KOPT-K1 (cell line): Measurements from ENCODE around the gene RHPN2.
A peak's percentile ranks its signal among the peaks of the same experiment; 100 is the strongest.

Source experiments
- H3K27ac ChIP-seq: fragments of 200-600 bp; sonication (generic); 2 replicates; pipeline ENCODE4 v1.5.1; 2016; ENCODE audit warnings: antibody characterized with exemption, mild to moderate bottlenecking, low read depth, low read length; ENCODE audit not compliant: poor library complexity, severe bottlenecking
- H3K36me3 ChIP-seq: fragments of 200-600 bp; sonication (generic); 2 replicates; pipeline ENCODE4 v1.5.1; 2017; ENCODE audit warnings: antibody characterized with exemption, mild to moderate bottlenecking, low read length, moderate library complexity; ENCODE audit not compliant: insufficient read depth
- H3K9me3 ChIP-seq: fragments of 200-600 bp; sonication (generic); 2 replicates; pipeline ENCODE4 v1.5.1; 2017; ENCODE audit warnings: antibody characterized with exemption, low read length, mild to moderate bottlenecking; ENCODE audit not compliant: insufficient read depth, poor library complexity, severe bottlenecking

RHPN2 gene

GRCh38 chr19:33085570-33086128, 21.0 kb upstream of the RHPN2 start:
- peaks cover 26% of the 10 kb centered on the region for H3K36me3 ChIP-seq
- H3K27ac ChIP-seq, result no peak overlapping the region
- no peaks in the 10 kb centered on the region for H3K9me3 ChIP-seq

DNA sequence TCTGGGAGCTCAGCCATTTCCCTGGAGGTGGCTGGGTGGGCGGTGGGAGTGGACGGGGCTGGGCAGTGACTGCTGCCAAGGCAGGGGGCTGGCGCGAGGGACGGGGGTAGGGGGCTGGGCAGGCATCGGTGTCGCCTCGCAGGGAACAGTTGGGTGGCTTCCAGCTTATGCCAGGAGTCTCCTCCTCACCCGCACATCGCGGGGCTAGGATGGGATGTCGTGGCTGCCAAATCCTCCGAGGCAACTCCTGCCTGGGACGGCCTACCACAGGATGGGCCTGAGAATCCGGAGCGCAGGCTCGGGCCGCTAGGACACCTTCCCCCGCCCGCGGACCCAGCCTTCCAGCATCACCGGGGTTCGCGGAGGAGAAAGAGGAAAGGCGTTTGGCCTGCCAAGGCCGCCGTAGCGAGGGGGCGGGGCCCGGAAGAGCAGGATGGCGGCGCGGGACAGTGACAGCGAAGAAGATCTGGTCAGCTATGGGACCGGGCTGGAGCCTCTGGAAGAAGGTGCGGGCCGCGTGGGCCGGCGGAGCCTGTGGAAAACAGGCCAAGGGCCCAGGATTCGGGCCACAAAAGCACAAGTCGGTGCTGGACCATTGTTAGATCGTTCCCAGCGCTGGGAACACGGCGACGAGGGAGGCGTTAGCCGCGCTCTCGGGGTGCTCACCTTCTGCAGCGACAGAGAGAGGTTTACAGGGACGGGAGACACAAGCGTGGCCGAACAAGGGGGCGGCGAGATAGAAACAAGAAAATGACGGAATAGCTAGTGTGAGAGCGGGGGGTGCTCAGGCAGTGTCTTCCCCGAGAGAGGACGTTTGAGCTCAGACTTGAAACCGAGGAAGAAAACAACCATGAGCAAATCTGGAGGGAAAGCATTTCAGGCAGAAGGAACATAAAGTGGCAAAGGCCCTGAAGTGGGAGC, 16.3 kb upstream of the RHPN2 start, which contains the start of gene GPATCH1:
GPATCH1 (plus strand) TSS at position 421 of the 921 bp plus-strand sequence; CDS start at position 434, 13 bp downstream.
- Histone ChIP-seq H3K27ac (peak within 1 kb of the TSS; percentile 77), H3K9me3 (no peaks in the 10 kb centered on the region), H3K36me3 (no peaks in the 10 kb centered on the region)

DNA sequence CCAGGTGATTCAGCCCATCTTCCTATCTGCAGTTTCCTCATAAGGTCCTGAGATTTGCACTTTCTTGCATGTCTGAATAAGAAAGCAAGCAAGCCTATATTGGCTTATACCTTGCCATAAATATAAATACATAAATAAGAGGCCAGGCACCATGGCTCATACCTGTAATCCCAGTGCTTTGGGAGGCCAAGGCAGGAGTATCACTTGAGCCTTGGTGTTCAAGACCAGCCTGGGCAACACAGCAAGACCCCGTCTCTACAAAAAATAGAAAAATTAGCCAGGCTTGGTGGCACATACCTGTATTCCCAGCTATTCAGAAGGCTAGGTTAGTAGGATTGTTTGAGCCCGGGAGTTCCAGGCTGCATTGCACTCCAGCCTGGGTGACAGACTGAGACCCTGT, 10.8 kb upstream of the RHPN2 start:
- no peak overlapping the region for H3K27ac ChIP-seq
- H3K9me3 ChIP-seq, result no peaks in the 10 kb centered on the region
- no peaks in the 10 kb centered on the region for H3K36me3 ChIP-seq

- Histone ChIP-seq H3K36me3 (no peaks in the 10 kb centered on the region), H3K9me3 (no peaks in the 10 kb centered on the region), H3K27ac (no peak overlapping the region)
Measured at GRCh38 chr19:33071887-33072286, 7.2 kb upstream of the RHPN2 start.

- no peaks in the 10 kb centered on the region for H3K36me3 ChIP-seq
- H3K27ac ChIP-seq, result no peak overlapping the region
- no peaks in the 10 kb centered on the region for H3K9me3 ChIP-seq
Measured at GRCh38 chr19:33067121-33067520, 2.4 kb upstream of the RHPN2 start.

GRCh38 chr19:33066543-33066942, 1.9 kb upstream of the RHPN2 start:
- Histone ChIP-seq H3K27ac (no peak overlapping the region), H3K36me3 (no peaks in the 10 kb centered on the region), H3K9me3 (no peaks in the 10 kb centered on the region)

GRCh38 chr19:33064458-33064791, 263 bp downstream of the RHPN2 start:
- no peak overlapping the region for H3K27ac ChIP-seq
- no peaks in the 10 kb centered on the region for H3K36me3 ChIP-seq
- no peaks in the 10 kb centered on the region for H3K9me3 ChIP-seq

GRCh38 chr19:33063753-33064457, 783 bp downstream of the RHPN2 start:
- Histone ChIP-seq H3K9me3 (no peaks in the 10 kb centered on the region), H3K27ac (no peak overlapping the region), H3K36me3 (no peaks in the 10 kb centered on the region)

GRCh38 chr19:33063356-33063752, 1.3 kb downstream of the RHPN2 start:
- H3K36me3 ChIP-seq, result no peaks in the 10 kb centered on the region
- H3K9me3 ChIP-seq, result no peaks in the 10 kb centered on the region
- H3K27ac ChIP-seq, result no peak overlapping the region

- no peaks in the 10 kb centered on the region for H3K9me3 ChIP-seq
- no peaks in the 10 kb centered on the region for H3K36me3 ChIP-seq
- no peak overlapping the region for H3K27ac ChIP-seq
Measured at GRCh38 chr19:33062902-33063301, 1.8 kb downstream of the RHPN2 start.

GRCh38 chr19:33060586-33060985, 4.1 kb downstream of the RHPN2 start:
- H3K27ac ChIP-seq, result no peak overlapping the region
- H3K36me3 ChIP-seq, result no peaks in the 10 kb centered on the region
- no peaks in the 10 kb centered on the region for H3K9me3 ChIP-seq

DNA sequence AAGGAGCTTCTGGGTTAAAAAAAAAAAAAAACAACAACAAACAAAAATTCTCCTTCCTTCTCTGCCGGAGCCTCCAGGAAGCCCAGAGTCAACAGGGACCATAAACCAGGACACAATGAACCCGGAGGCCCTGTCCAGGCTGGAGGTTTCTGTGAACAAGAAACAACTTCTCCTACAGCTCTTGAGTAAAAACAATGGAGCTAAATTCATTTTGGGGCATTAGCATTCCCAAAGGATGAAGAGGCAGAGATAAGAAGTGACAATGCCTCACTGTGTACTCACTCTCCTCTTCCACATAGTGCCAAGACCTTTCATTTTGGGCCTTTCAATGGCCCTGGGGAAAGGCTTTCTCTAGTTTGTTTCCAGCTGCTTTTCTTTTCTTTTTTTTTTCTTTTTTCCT, 9.0 kb downstream of the RHPN2 start:
- Histone ChIP-seq H3K27ac (no peak overlapping the region), H3K36me3 (no peaks in the 10 kb centered on the region), H3K9me3 (no peaks in the 10 kb centered on the region)

DNA sequence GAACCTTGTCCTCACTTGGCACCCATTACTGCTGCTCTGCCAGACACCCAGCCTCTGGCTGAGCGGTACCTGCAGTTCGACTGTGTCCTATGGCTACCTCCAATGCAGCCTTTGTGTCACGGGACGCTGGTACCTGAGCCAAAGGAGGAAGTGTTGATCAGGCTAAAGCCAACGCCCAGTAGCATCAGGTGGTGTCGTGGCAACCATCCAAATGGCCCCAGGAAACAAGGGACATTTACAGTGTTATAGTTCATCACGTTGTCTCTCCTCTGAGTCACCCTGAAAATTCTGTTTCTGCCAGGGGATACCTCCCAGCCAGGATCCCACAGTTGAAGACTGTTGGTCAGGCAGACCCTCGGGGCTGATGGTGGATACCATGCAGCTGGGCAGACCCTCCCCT, 10.1 kb downstream of the RHPN2 start:
- Histone ChIP-seq H3K9me3 (no peaks in the 10 kb centered on the region), H3K27ac (no peak overlapping the region)

GRCh38 chr19:33052352-33052972, 12.2 kb downstream of the RHPN2 start:
- Histone ChIP-seq H3K27ac (no peak overlapping the region), H3K36me3 (no peaks in the 10 kb centered on the region), H3K9me3 (no peaks in the 10 kb centered on the region)

More for the DNA sequence above, 10.1 kb downstream of the RHPN2 start:
- no peaks in the 10 kb centered on the region for H3K36me3 ChIP-seq

DNA sequence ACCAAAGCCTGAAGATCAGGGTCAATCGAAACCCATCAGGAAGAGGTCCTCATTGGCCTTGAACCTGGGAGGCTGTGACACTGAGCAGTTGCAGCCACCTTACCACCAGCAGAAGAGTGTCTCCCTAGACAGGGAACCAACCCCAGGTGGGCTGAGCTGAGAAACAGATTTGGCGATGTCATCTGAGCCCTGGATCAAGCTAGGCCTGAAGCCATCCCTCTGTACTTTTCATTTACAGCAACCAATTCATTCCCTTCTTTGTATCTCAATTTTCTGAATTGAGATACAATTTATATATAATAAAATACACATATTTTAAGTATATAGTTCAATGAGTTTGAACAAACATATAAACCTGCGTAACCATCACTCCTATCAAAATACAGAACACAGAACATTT, 14.6 kb downstream of the RHPN2 start:
- Histone ChIP-seq H3K36me3 (no peaks in the 10 kb centered on the region), H3K9me3 (no peaks in the 10 kb centered on the region), H3K27ac (no peak overlapping the region)
